Stimulated activated CD4-positive, alpha-beta T cell treated with anti-CD3 and anti-CD28 coated beads, Interleukin-15, amount 100 ng/mL, for 1 hour (primary cell): ENCODE measurements around the gene AGAP3.
A peak's percentile ranks its signal among the peaks of the same experiment; 100 is the strongest.

Experiments
- DNase-seq, 2 donors: peaks; one replicate each; pipeline ENCODE4 v3.0.0-alpha.2; 2020; ENCODE audit warnings: low read depth in 1 of 2, low spot score in 1 of 2

The AGAP3 gene

GRCh38 chr7:151109094-151110048, 23.1 kb downstream of the AGAP3 start:
- no peak for DNase-seq

- DNase-seq: no peak
Measured at GRCh38 chr7:151110236-151110940, 24.1 kb downstream of the AGAP3 start.

- peak; percentile 51 to 55 for DNase-seq
Measured at GRCh38 chr7:151110941-151111645, 24.8 kb downstream of the AGAP3 start.

- DNase-seq: no peak
Measured at GRCh38 chr7:151113344-151114150, 27.3 kb downstream of the AGAP3 start.

GRCh38 chr7:151114151-151115090, 28.1 kb downstream of the AGAP3 start:
- DNase-seq: no peak

GRCh38 chr7:151115121-151115835, 29.0 kb downstream of the AGAP3 start:
- DNase-seq: peak; percentile 12 to 36

- DNase-seq: no peak
Measured at GRCh38 chr7:151115836-151116418, 29.7 kb downstream of the AGAP3 start.

GRCh38 chr7:151116603-151117440, 30.5 kb downstream of the AGAP3 start:
- no peak for DNase-seq

- DNase-seq: peak in 1 of 2 donors; percentile 35
Measured at GRCh38 chr7:151117565-151117964, 31.3 kb downstream of the AGAP3 start.

GRCh38 chr7:151118108-151119054, 32.1 kb downstream of the AGAP3 start:
- DNase-seq: no peak

GRCh38 chr7:151119055-151119415, 32.8 kb downstream of the AGAP3 start:
- DNase-seq: no peak

- DNase-seq: no peak
Measured at GRCh38 chr7:151119902-151120301, 33.6 kb downstream of the AGAP3 start.

- no peak for DNase-seq
Measured at GRCh38 chr7:151120896-151121295, 34.6 kb downstream of the AGAP3 start.

- no peak for DNase-seq
Measured at GRCh38 chr7:151121380-151122170, 35.3 kb downstream of the AGAP3 start.

- DNase-seq: no peak
Measured at GRCh38 chr7:151122276-151122675, 36.0 kb downstream of the AGAP3 start.

GRCh38 chr7:151122796-151123157, 36.5 kb downstream of the AGAP3 start:
- no peak for DNase-seq
